ENCODE measurements around the gene ARHGDIG. TPM values are rescaled to one million over a fixed set of nuclear protein-coding genes. Genes with fewer than 3 reads are reported as not detected.

Gene ARHGDIG
- total RNA-seq, 2 experiments from 2014 or later, result not detected

DNA sequence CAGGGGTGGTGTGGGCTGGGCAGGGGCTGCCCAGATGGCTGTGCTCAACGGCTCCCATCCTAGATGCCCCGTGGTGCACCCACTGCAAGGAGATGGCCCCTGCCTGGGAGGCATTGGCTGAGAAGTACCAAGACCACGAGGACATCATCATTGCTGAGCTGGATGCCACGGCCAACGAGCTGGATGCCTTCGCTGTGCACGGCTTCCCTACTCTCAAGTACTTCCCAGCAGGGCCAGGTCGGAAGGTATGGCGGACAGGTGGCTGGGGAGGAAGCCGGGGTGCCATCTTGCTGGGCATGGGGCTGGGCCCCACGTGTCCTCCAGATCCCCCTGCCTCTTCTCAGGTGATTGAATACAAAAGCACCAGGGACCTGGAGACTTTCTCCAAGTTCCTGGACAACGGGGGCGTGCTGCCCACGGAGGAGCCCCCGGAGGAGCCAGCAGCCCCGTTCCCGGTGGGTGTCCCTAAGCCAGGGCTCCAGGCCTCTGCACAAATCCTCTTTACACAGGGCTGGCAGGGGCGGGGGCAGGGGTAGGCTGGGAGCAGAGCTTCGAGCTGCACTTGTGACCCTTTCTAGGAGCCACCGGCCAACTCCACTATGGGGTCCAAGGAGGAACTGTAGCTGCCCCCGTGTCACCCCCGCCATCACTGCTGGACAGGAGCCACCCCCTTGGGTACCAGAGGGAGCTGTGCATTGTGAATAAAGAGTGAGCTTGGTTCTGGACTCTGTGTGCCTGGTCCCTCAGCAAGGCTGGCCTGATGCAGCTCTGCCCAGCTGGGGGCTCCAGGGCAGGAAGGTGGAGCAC, 6.3 kb downstream of the ARHGDIG start:
- Histone ChIP-seq H2AFZ (ENCODE audit: low read length) (no peak overlapping the region), H3K9me3 (ENCODE audit: low read length) (no peaks in the 10 kb centered on the region), H3K27ac (ENCODE audit: low read depth, low read length, poor library complexity, severe bottlenecking) (no peak overlapping the region), H3K4me1 (ENCODE audit: insufficient read depth, low read length, poor library complexity, severe bottlenecking) (no peaks in the 10 kb centered on the region), H3K4me2 (ENCODE audit: low read length) (no peak overlapping the region), H3K4me3 (ENCODE audit: low read depth, low read length, poor library complexity, severe bottlenecking) (no peak overlapping the region), H3K9me2 (ENCODE audit: insufficient read depth, low read length) (no peaks in the 10 kb centered on the region), H3K79me2 (ENCODE audit: insufficient read depth, low read depth, low read length) (no peaks in the 10 kb centered on the region), H4K20me1 (ENCODE audit: insufficient read depth, low read length) (no peaks in the 10 kb centered on the region), H3K36me3 (ENCODE audit: insufficient read depth, low read length) (no peaks in the 10 kb centered on the region; the same call in 1 of the 2 replicates)
- no peak for TF ChIP-seq EZH2phosphoT487 (IDR thresholded peaks at IDR 0.05; ENCODE audit: borderline replicate concordance, low read depth, low read length)
- no peak for TF ChIP-seq CTCF (conservative IDR thresholded peaks at IDR 0.05; ENCODE audit: low read length)
- no peak for DNase-seq (ENCODE audit: low spot score)
- intact Hi-C loops (cut with micrococcal nuclease; ENCODE audit: unreplicated experiment), result no loop called here
- ChIA-PET POLR2A (interaction anchor here (0.6 kb wide), 1 partner anchor 73 kb away, joined by 3 read pairs; no protein-coding TSS in a partner anchor), CTCF (ENCODE audit: unreplicated experiment) (no interaction called here)
- no TSS peak for BruUV-seq (replicated peaks)

GRCh38 chr16:287298-287811, 7.0 kb downstream of the ARHGDIG start:
- Histone ChIP-seq H3K36me3 (ENCODE audit: insufficient read depth, low read length) (no peaks in the 10 kb centered on the region; the same call in 1 of the 2 replicates), H3K9me2 (ENCODE audit: insufficient read depth, low read length) (no peaks in the 10 kb centered on the region)

More at GRCh38 chr16:287298-287811, 7.0 kb downstream of the ARHGDIG start:
- Histone ChIP-seq H2AFZ (ENCODE audit: low read length) (no peak overlapping the region), H4K20me1 (ENCODE audit: insufficient read depth, low read length) (no peaks in the 10 kb centered on the region), H3K9me3 (ENCODE audit: low read length) (no peaks in the 10 kb centered on the region), H3K27ac (ENCODE audit: low read depth, low read length, poor library complexity, severe bottlenecking) (no peak overlapping the region), H3K4me1 (ENCODE audit: insufficient read depth, low read length, poor library complexity, severe bottlenecking) (no peaks in the 10 kb centered on the region), H3K4me2 (ENCODE audit: low read length) (no peak overlapping the region), H3K79me2 (ENCODE audit: insufficient read depth, low read depth, low read length) (no peaks in the 10 kb centered on the region), H3K4me3 (ENCODE audit: low read depth, low read length, poor library complexity, severe bottlenecking) (no peak overlapping the region)
- DNase-seq (ENCODE audit: low spot score), result peak; percentile 20
- ChIA-PET POLR2A (interaction anchor here (0.6 kb wide), 1 partner anchor 74 kb away, joined by 3 read pairs; no protein-coding TSS in a partner anchor), CTCF (ENCODE audit: unreplicated experiment) (interaction anchor here (0.6 kb wide), 1 partner anchor 46 kb away, joined by 3 read pairs; no protein-coding TSS in a partner anchor)
- TF ChIP-seq EZH2phosphoT487 (IDR thresholded peaks at IDR 0.05; ENCODE audit: borderline replicate concordance, low read depth, low read length), result no peak
- TF ChIP-seq CTCF (conservative IDR thresholded peaks at IDR 0.05; ENCODE audit: low read length), result peak; percentile 56; the same call in 1 of the 2 replicates
- no TSS peak for BruUV-seq (replicated peaks)
- intact Hi-C loops (cut with micrococcal nuclease; ENCODE audit: unreplicated experiment), result no loop called here
